Measurements from ENCODE around the gene IL17D. TPM values are rescaled to one million over a fixed set of nuclear protein-coding genes. Genes with fewer than 3 reads are reported as not detected.

The IL17D gene
- total and polyA plus RNA-seq, 2 donors from 2014 or later, result 0.44 TPM; not detected in 1

GRCh38 chr13:20749377-20749776 lies 45.9 kb downstream of the IL17D start:
- Histone ChIP-seq H3K9me3 (ENCODE audit: control insufficient read depth in 2 of 3, insufficient read depth in 1 of 3, low read length in 3 of 3) (peaks cover 0 to 7% (median 0%) of the 10 kb centered on the region in 3 donors), H3K9ac (ENCODE audit: low read length in 3 of 3) (no peak overlapping the region), H3K27ac (ENCODE audit: low read depth in 2 of 2, low read length in 2 of 2) (no peak overlapping the region), H3K36me3 (ENCODE audit: control insufficient read depth in 2 of 3, insufficient read depth in 3 of 3, low read length in 3 of 3) (no peaks in the 10 kb centered on the region), H3K4me1 (ENCODE audit: control insufficient read depth in 2 of 3, insufficient read depth in 2 of 3, low read depth in 1 of 3, low read length in 3 of 3) (no peaks in the 10 kb centered on the region), H3K27me3 (ENCODE audit: control insufficient read depth, insufficient read depth, low read length) (no peaks in the 10 kb centered on the region), H3K4me3 (ENCODE audit: low read length in 3 of 3) (no peak overlapping the region)
- DNase-seq, result no peak
- no peak for FAIRE-seq
- TF ChIP-seq CTCF (IDR thresholded peaks at IDR 0.05; ENCODE audit: borderline replicate concordance, extremely low read depth, insufficient read depth), result no peak
- intact Hi-C loops (cut with DNase I), result no loop called here

GRCh38 chr13:20754009-20754408 lies 50.5 kb downstream of the IL17D start:
- Histone ChIP-seq H3K27me3 (ENCODE audit: control insufficient read depth, insufficient read depth, low read length) (no peaks in the 10 kb centered on the region), H3K9me3 (ENCODE audit: control insufficient read depth in 2 of 3, insufficient read depth in 1 of 3, low read length in 3 of 3) (peaks cover 0 to 11% (median 0%) of the 10 kb centered on the region in 3 donors), H3K27ac (ENCODE audit: low read depth in 2 of 2, low read length in 2 of 2) (no peak overlapping the region), H3K9ac (ENCODE audit: low read length in 3 of 3) (no peak overlapping the region), H3K4me3 (ENCODE audit: low read length in 3 of 3) (no peak overlapping the region), H3K4me1 (ENCODE audit: control insufficient read depth in 2 of 3, insufficient read depth in 2 of 3, low read depth in 1 of 3, low read length in 3 of 3) (no peaks in the 10 kb centered on the region), H3K36me3 (ENCODE audit: control insufficient read depth in 2 of 3, insufficient read depth in 3 of 3, low read length in 3 of 3) (no peaks in the 10 kb centered on the region)
- no peak for TF ChIP-seq CTCF (IDR thresholded peaks at IDR 0.05; ENCODE audit: borderline replicate concordance, extremely low read depth, insufficient read depth)
- intact Hi-C loops (cut with DNase I), result no loop called here
- FAIRE-seq (no peak), DNase-seq (no peak)

GRCh38 chr13:20760872-20761271 lies 57.4 kb downstream of the IL17D start:
- DNase-seq (no peak), FAIRE-seq (no peak)
- Histone ChIP-seq H3K4me3 (ENCODE audit: low read length in 3 of 3) (no peak overlapping the region), H3K4me1 (ENCODE audit: control insufficient read depth in 2 of 3, insufficient read depth in 2 of 3, low read depth in 1 of 3, low read length in 3 of 3) (no peaks in the 10 kb centered on the region), H3K36me3 (ENCODE audit: control insufficient read depth in 2 of 3, insufficient read depth in 3 of 3, low read length in 3 of 3) (no peaks in the 10 kb centered on the region), H3K9me3 (ENCODE audit: control insufficient read depth in 2 of 3, insufficient read depth in 1 of 3, low read length in 3 of 3) (peaks cover 0 to 4% (median 0%) of the 10 kb centered on the region in 3 donors), H3K9ac (ENCODE audit: low read length in 3 of 3) (no peak overlapping the region), H3K27ac (ENCODE audit: low read depth in 2 of 2, low read length in 2 of 2) (no peak overlapping the region), H3K27me3 (ENCODE audit: control insufficient read depth, insufficient read depth, low read length) (no peaks in the 10 kb centered on the region)
- TF ChIP-seq CTCF (IDR thresholded peaks at IDR 0.05; ENCODE audit: borderline replicate concordance, extremely low read depth, insufficient read depth), result no peak
- intact Hi-C loops (cut with DNase I), result no loop called here
